HG03108 (cell line): ENCODE measurements around the gene GALNTL6.

ENCODE experiments used
- ATAC-seq: cut with Tn5 transposase; IDR thresholded peaks from one replicate; pipeline ENCODE4 v1.9.1; 2021; ENCODE audit warnings: moderate library complexity; ENCODE audit not compliant: unreplicated experiment

Gene GALNTL6

DNA sequence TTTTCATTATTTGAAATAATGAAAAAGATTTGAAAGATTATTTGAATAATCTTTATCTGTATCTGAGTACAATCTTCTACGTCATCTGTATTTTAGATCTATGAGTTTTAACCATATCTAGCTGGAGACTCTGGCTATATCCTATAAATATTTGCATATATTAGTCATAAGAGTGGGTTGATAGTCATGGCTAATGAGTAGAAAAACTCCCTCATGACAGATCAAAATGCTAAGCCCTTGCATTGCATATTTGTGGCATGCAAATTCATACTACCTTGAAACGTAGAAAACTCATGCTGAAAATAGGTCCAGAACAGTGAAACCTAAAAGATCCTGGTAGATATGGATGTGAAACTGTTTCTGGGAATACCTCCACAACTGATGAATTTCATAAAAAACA, 291.3 kb downstream of the GALNTL6 start:
- no peak for ATAC-seq

DNA sequence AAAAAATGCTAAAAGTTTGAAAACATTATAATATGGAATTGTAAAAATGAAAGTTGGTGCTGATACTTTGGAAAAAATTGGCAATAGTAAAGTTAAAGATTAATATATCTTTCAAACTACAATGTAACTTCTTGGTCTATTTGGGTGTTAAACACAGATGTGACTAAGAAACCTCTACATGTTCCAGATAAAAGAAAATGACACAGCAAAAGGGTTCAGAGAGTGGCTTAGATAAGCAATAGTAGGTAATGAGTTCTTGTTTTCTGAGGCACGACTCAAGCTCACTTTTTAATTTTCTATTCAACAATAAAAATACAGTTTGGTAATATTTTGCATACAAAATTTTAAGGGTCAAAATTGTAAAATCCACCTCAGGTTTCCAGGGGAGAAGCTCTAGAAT, 292.7 kb downstream of the GALNTL6 start:
- ATAC-seq, result no peak

DNA sequence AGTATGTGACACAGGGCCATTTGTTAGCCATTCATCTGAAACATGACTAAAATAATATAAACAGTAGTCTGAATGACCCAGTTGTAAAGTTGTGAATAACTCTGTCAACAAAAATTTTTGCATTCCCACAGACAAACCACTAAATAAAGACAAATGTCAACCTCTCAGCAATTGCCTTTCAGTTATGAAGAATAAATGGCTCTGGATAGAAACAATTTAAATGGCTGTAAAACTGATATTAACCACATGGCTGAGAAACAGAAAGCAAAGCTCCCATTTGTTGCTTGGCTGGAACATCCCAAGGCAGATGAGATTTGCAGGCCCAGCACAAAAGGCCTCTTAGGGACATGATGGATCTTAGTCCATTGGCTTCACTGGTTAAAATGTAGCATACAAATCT, 296.3 kb downstream of the GALNTL6 start:
- ATAC-seq, result no peak

DNA sequence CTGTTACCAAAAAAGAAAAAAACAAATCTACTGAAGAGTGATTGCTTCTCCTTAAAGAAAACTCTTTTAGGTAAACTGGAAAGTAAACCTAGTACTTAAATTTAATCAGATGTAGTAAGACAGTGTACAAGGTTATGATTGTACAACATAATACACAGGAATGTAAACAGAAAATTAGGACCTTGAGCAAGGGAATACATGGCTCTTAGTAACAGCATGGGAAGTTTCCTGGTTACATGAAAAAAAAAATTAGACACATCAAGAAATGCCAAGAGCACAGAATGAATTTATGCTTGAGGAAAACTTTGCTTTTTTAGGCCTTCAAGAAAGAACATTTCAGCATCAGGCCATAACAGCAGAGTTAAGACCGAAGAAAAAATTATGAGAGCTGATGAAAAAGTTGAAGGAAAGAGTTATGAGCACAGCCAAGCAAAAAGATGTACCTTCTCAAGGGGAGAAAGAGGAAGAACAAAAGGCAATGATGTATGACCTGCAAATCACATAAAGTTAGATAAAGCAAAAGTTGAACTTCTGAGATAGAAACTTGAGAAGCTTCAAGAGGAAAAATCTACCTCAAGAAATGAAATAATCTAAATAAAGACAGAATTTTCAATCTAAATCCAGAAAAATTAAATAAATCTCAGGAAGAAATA, 311.6 kb downstream of the GALNTL6 start:
- no peak for ATAC-seq

DNA sequence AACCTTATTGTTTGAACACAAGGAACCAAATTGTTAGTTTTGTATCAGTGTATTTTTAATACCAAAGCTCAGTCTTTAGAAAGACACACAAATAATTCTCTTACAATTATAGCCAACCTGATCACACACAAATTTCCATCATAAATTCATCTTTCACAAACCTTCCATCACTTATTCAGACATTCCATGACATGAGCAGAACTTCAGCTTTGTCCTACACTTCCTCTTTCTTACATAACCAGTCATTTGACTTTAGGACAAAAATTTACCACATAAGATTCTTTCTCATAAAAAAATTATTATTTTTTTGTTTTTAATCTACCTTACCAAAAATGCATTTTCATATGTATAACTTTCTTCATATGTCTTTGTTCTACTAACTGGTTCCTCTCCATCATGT, 312.2 kb downstream of the GALNTL6 start:
- ATAC-seq, result no peak

DNA sequence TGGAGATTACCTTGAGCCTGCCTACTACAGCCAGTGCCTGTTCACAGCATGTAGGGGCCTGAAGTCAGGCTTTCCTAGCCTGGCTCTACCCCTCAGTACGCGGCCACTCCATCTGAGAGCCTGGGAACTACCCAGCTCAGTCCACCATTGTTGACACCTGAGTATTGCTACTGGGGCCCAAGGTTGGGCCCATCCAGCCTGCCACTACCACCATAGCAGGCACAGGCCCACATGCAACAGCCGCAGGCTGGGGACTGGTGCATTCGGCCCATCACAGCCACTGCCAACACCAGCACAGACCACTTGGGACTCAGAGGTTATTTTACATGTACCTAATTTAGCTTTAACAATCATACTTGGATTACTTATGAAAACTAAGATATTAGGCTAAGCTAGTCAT, 314.0 kb downstream of the GALNTL6 start:
- ATAC-seq, result no peak

DNA sequence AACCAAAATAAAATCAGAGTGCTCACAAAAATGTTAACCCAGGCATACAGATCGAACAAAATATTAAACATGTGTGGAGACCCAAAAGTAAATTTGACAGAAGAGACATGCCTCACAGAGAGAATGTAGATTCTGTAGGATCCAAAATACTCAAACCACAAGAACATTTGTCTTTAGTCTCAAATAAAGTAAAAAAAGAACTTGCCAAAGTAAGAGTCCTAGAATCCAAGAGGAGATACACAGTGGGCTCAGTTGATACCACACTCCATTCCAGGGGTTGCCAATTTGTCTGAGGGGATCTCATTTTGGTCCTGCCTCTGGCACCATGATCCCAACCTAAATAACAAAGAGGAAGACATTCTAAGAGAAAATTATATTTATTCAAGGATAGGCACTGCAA, 316.4 kb downstream of the GALNTL6 start:
- ATAC-seq, result no peak

DNA sequence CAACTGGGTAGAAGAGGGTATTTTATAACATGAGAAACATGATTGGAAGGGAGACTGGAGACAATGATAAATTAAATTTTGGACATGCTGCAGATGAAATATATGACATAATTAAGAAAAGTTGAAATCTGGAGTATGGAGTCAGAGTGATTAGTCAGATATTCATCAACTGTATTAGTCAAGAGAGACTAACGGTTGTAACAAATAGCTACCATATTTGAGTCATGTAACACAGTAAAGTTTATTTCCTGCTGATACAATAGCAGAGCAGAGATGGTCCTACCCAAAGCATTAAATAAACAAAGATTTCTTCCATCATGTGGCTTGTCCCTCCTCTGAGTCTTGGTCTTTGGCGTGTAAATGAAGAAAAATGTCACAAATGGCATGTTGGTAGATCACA, 321.3 kb downstream of the GALNTL6 start:
- ATAC-seq, result no peak

DNA sequence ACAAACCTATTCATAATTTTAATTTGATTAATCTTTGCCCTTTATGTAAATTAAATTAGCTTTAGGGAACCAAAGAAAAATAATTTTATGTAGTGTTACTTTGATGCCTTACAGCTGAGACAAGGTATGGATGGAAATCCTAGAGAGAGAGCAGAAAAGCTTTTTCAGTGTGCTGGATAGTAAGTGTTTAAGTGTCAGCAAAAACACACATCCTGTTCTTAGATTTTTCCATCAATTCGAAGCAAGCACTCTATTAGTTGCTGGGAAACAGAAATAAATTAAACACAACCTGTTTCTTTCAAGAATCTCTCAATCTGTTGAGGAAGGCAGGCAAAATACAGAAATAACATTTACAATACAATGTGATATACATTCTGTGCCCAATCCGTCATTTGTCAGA, 327.8 kb downstream of the GALNTL6 start:
- no peak for ATAC-seq

DNA sequence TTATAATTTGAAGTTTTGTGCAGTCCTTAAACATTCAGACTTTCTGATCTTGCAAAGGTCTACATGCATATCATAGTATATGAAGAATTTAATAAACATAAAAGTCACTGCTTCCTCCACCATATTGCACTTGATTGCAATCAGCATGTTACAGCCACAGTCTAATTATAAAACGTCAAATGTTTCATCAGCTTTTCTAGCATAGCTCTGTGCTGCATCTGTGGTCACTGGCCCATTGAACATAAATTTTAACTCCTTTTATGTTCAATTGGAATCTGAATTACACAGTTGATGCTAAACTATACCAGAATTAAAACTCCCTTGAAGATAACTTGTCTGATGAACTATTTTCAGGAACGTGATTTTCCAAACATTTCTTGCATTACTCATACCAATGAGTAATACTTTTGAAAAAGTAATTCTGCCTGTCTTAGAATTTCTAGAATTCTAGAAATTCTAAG, 329.1 kb downstream of the GALNTL6 start:
- ATAC-seq, result no peak

DNA sequence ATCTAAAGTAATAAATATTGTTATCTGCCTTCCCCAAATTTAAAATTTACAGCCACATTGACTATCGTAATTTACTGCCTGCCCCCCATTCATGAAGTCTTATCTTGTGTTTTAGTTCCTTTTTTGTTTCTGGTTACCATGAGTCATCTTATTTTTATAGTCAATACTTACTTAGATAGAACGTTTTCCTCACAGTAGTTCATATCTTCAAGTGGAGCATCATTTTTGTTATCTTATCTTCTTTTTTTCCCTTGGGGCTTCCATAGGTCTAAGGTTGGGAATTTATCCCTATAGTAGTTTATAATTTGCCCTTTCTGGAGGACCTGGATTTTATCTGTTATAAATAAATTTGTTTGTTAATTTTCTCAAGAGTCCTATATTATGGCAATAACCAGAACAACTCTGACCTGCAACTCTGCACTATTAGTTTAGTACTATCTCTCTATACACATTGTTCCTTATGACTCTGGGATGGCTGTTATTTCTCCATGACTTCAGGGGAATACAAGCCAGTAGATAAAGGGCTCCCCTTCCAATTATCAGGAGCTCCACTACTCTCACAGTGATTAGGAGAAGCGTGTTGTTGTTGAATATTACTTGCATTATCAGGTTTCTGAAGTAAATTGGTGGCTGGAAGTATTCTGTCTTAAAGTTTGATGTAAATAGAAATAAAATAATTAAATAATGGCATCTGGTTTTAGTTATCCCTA, 330.6 kb downstream of the GALNTL6 start:
- ATAC-seq, result no peak

DNA sequence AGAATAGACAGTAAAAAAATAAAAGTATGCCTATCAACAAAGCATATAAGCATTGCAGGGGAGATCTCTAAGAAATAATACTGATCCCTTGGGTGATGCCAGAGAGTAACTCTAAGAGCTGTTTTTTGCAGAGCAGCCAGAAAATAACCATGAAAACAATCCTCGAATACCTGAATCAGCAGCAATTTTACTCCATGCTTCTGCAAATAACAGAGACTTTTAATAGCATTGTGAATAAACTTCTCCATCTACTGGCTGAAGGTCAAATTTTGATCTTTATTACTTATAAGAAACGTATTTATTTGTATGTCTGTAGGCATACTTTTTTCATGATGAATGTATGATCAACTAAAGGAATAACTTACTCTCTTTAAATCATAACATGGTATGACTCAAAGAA, 334.5 kb downstream of the GALNTL6 start:
- no peak for ATAC-seq

DNA sequence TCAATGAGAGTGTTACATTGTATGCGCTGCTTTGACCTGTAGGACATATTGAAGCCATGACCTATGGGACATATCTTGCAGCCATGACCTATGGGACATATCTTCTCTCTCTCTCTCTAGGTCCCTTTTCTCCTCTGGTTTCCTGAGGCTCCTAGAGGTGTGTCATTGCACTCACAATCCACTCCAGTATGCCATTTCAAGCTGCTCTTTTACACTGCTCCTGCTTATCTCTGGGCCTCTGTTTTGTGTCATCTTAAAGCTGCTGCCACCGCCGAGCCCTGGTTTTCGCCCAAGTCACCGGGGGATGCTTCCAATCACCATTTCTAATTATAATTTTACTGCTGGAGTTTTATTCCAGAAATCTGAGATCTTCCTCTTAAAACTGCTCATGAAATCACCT, 336.1 kb downstream of the GALNTL6 start:
- no peak for ATAC-seq

DNA sequence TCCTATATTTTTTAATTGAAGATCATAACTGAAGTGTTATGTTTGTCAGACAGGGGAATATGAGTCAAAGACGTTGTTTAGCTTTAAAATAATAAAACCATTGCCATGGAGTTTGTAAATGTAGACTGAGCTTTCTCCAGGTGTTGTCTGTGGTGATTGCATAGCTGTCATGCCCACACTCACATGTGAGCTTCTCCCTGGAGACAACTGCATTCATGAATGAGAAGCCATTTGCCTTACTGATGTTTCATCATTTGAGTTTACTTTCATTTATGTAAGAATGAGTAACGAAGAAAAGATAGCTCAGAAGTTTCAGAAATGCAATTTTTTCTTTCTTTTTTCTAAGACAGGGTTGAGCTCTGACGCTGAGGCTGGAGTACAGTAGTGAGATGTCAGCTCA, 339.1 kb downstream of the GALNTL6 start:
- ATAC-seq, result no peak

DNA sequence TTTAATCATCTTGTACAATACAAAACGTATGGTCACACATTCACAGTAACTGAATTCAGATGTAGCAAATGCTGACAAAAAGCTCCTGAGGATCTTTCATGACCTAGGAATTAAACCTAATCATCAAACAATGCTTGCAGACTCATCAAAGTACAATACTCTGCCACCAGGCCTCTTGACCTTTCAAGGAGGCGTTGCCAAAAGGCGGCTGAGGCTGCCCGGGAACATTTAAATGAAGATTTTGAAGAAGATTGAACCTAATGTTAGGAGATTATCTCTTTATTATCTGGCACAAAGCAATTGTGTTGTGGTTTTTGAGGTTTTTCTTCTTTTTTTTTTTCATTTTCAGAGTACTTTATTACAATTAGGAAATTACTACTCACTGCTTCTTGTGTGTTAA, 340.5 kb downstream of the GALNTL6 start:
- ATAC-seq, result no peak

DNA sequence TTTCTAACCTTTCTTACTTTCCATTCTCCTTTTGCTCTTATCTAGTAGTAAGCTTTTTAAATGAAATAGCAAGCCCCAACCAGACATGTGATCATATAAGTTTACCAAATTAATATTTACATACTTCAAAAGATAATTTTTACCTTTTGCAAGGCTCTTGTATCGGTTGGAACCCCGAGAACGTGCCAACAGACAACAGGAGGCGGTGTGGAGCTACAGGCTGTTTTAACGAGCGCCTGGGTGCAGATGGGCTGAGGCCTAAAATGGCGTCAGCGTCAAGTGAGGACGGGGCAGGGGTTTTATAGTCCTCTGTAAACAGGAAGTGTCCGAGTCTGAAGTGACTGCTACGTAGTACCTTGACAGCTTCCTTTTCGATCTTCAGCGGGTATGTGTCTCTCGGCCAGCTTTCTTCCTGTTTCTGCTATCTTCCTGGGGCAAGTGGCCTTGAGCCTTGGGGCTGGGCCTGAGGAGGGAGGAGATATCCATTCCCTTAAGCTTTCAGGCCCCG, 342.7 kb downstream of the GALNTL6 start:
- ATAC-seq, result no peak

DNA sequence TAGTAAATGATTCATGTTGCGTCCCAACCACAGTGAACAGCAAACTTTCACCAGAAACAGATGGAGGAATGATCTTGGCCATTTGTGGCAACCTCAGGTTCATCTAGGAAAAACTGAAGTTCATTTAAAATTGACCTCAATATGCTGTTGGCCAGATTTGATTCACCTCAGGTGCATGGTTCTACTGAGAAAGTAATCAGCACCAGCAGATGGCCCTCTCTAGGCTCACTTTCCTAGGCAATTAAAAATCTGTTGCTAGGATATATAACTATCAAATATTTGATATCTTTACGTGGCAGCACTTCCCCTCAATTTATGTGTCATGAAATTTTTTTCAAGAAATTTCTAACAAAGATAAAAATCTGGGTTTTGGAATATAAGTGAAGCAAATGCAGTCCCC, 344.7 kb downstream of the GALNTL6 start:
- no peak for ATAC-seq

DNA sequence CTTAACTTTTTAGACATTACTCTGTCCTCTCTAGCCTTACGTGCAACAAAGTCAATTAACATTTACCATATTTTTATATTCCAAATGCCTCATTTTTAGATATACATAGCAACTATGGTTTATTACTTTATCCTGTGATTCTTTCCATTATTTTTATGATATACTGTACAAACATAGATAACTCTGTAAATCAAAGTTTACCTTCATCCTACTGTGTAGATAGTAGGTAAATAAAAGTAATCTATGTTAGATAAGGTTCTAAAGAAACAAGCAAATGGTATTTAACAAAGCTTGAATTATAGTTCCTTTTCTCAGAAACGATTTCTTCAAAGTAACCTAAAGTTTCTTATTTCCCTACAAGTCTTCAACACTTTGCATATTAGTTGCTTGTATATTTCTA, 350.0 kb downstream of the GALNTL6 start:
- ATAC-seq, result no peak

DNA sequence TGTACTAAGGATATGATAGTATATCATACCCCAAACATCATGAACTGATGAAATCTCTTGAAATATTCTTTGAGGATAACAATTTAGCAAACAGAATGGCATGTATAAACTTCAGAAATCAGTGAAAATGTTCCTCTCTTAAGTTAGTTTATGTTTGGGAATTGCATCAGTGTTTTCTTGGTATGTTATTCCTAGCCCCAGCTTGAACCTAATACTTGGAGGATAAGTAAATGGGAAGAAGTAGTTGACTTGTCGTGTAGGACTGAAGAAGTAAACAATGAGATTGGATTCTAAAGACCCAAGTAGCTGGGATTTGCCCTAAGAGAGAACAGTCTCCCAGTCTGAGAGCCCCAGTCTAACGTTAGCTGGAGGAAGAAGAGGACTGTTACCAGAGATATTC, 355.7 kb downstream of the GALNTL6 start:
- no peak for ATAC-seq

DNA sequence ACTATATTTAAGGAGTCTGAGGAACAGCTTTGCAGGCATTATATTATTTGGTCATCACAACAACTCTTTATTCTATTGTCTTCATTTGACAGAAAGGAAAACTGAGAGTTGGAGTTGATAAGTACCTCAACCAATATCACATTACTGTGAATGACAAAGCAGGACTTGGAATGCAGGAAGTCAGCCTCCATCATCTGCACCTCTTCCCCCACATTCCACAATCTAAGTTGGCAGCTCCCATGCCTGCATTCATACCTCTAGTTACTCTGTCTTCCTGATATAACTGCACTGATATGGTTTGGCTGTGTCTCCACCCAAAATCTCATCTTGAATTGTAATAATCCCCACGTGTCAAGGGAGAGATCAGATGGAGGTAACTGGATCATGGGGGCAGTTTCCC, 356.7 kb downstream of the GALNTL6 start:
- ATAC-seq, result no peak

DNA sequence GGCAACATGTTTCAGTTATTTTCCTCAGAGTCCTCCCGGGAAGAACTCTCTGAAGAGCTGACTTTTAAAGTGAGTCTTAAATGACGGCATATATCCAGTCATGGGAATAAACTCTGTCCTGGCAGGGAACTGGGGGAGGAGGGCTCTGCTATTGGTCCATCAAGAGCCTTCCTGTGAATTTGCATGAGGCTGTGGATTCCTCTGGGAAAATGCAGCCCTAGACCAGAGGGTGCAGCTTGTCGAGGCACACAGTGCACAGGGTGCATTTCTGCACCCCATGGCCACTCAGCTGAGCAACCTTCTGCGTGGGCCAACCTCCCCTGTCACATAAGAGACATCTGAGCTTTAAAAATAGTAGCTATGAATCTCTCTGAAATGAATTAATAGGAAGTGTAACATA, 360.0 kb downstream of the GALNTL6 start:
- no peak for ATAC-seq

DNA sequence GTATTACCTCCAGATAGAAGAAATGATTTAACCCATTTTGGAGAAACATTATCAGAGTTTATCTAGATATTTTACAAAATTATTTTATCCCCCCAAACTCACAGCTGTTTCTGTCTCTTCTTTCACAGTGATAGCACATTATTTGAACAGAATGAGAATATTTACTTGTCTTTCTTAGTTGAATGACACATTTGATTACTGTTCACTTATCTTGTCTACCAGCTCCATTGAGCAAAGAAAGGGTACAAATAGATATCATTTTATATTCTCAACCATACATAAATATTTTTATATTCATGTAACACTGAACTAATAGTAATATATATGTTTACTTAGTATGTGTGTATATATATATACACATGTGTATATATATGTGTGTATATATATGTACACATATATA, 364.2 kb downstream of the GALNTL6 start:
- ATAC-seq, result no peak
